ENCODE data around the gene BTBD9. TPM values are rescaled to one million over a fixed set of nuclear protein-coding genes. Genes with fewer than 3 reads are reported as not detected.

BTBD9 gene
- total RNA-seq, 1 experiment from 2014 or later, result 8.9 TPM

DNA sequence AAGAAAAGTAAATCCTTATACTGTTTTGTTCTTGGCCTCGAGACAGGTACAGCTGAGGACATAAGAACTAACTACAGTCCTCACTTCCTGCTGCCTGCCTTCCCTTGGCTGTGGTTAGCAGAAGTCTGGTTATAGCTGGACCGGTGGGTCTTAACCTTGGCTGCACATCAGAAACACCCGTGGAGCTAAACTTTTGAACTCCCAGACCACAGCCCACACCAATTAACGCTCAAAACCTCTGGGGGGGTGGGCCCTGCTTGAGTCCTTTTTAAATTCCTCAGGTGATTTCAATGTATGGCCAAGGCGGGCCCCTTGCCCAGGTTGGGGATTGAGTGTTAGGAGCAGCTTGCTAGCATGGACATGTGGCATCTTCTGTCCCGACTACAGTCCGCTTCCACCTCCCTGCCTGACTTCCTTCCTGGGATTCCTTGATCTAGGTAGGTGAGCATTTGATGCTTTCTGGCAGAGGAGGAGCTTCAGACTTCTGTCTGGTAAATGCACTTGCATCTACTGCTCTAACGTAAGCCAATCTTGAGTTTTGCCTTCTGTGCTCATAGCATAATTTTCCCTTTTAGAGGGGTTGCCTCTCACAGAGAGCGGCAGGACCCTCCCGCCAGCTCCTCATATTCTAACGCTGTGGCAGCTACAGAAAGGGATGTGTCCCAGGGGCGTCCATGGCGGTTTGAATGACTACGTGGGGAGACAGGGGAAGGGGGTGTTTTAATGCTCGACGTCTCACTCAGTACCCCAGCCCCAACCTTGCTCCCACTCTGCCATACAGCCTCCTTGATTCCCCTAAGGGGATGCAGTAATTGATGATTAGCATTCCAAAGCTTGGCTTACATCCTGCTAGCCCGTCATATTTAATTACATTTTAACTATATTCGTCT, 430.1 kb downstream of the BTBD9 start:
- H3K27ac ChIP-seq (ENCODE audit: insufficient read length, low read depth, low read length), result no peak overlapping the region
- no peak overlapping the region for H3K27ac Mint-ChIP-seq
- H3K18ac ChIP-seq (ENCODE audit: insufficient read length, low read depth, low read length), result no peak overlapping the region
- H4K8ac ChIP-seq (replicated peaks; ENCODE audit: insufficient read length, low read depth, low read length), result no peak overlapping the region
- H4K5ac ChIP-seq (ENCODE audit: insufficient read length, low read depth, low read length), result no peak overlapping the region
- no peak overlapping the region for H3T11ph ChIP-seq (ENCODE audit: low read length)
- H3K79me2 ChIP-seq (ENCODE audit: insufficient read depth, low read length), result no peaks in the 10 kb centered on the region
- H2BK15ac ChIP-seq (ENCODE audit: low read depth, low read length), result no peak overlapping the region
- H4K20me1 ChIP-seq (ENCODE audit: control insufficient read depth, insufficient read depth, insufficient read length), result no peaks in the 10 kb centered on the region
- TF ChIP-seq, protein P1, sequence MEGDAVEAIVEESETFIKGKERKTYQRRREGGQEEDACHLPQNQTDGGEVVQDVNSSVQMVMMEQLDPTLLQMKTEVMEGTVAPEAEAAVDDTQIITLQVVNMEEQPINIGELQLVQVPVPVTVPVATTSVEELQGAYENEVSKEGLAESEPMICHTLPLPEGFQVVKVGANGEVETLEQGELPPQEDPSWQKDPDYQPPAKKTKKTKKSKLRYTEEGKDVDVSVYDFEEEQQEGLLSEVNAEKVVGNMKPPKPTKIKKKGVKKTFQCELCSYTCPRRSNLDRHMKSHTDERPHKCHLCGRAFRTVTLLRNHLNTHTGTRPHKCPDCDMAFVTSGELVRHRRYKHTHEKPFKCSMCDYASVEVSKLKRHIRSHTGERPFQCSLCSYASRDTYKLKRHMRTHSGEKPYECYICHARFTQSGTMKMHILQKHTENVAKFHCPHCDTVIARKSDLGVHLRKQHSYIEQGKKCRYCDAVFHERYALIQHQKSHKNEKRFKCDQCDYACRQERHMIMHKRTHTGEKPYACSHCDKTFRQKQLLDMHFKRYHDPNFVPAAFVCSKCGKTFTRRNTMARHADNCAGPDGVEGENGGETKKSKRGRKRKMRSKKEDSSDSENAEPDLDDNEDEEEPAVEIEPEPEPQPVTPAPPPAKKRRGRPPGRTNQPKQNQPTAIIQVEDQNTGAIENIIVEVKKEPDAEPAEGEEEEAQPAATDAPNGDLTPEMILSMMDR (conservative IDR thresholded peaks at IDR 0.05), result no peak
- no peaks in the 10 kb centered on the region for H3K27me3 ChIP-seq (ENCODE audit: insufficient read depth, low read length)
- H3K27me3 Mint-ChIP-seq (ENCODE audit: low read depth), result no peaks in the 10 kb centered on the region
- H3K4me1 ChIP-seq (ENCODE audit: insufficient read depth, low read length), result peaks cover 8% of the 10 kb centered on the region; the same call in 1 of the 2 replicates
- H2AFZ ChIP-seq (ENCODE audit: low read length), result no peak overlapping the region
- no peak overlapping the region for H2AK5ac ChIP-seq (ENCODE audit: insufficient read length, low read length)
- WGBS (ENCODE audit: extremely low coverage, insufficient read length, low lambda C conversion rate), result 100% methylated on average over 2 of the region's 18 CpGs
- H3K9me3 ChIP-seq (ENCODE audit: control insufficient read depth, low read depth, low read length), result no peaks in the 10 kb centered on the region
- no peaks in the 10 kb centered on the region for H3K36me3 Mint-ChIP-seq (ENCODE audit: insufficient read depth in 1 of 3, low read depth in 3 of 3)
- H2BK5ac ChIP-seq (ENCODE audit: insufficient read length, low read length), result no peak overlapping the region
- no peak overlapping the region for H3K4ac ChIP-seq (ENCODE audit: low read depth, low read length)
- no peaks in the 10 kb centered on the region for H3K23me2 ChIP-seq (ENCODE audit: insufficient read length, low read depth, low read length, poor library complexity, severe bottlenecking)
- no peak overlapping the region for H2BK12ac ChIP-seq (ENCODE audit: insufficient read length, low read depth, low read length)
- H3K4me2 ChIP-seq (ENCODE audit: insufficient read depth, insufficient read length, low read length), result no peak overlapping the region
- H3K23ac ChIP-seq (ENCODE audit: insufficient read length, low read depth, low read length), result no peak overlapping the region
- H2BK120ac ChIP-seq (ENCODE audit: low read depth, low read length, poor library complexity, severe bottlenecking), result no peak overlapping the region
- H3K9ac ChIP-seq (ENCODE audit: extremely low read depth, insufficient read length, low read length), result no peak overlapping the region
- no peaks in the 10 kb centered on the region for H3K79me1 ChIP-seq (ENCODE audit: insufficient read depth, low read depth, low read length, poor library complexity, severe bottlenecking)
- H4K91ac ChIP-seq (ENCODE audit: insufficient read length, low read depth, low read length), result no peak overlapping the region
- no peak for DNase-seq
- H3K14ac ChIP-seq (ENCODE audit: insufficient read depth, low read length), result no peak overlapping the region
- peaks cover 34 to 35% of the 10 kb centered on the region in 2 experiments for H3K4me1 Mint-ChIP-seq
- no peak overlapping the region for H3K4me3 Mint-ChIP-seq
- H2BK20ac ChIP-seq (ENCODE audit: low read depth, low read length, poor library complexity, severe bottlenecking), result no peak overlapping the region
- H3K9me3 Mint-ChIP-seq, result no peaks in the 10 kb centered on the region
- H3K56ac ChIP-seq (ENCODE audit: insufficient read length, low read depth, low read length), result no peak overlapping the region

Data from H9 (cell line).